Measurements from ENCODE around the gene AP5S1. TPM values are rescaled to one million over a fixed set of nuclear protein-coding genes. Genes with fewer than 3 reads are reported as not detected.

Gene AP5S1
- total RNA-seq, 1 experiment from 2014 or later, result 17.5 TPM

- no TSS peak for BruUV-seq (replicated peaks)
- POLR2A ChIA-PET (ENCODE audit: low non-redundant PET), result no interaction called here
- no peak overlapping the region for H3K4me3 ChIP-seq (ENCODE audit: low read depth, low read length, poor library complexity, severe bottlenecking)
- CTCF ChIA-PET, result interaction anchor here (1.1 kb wide), 1 partner anchor 27 kb away, joined by 3 read pairs; the partner anchor contains the start of gene CENPB
- no peaks in the 10 kb centered on the region for H3K27me3 ChIP-seq (replicated peaks; ENCODE audit: insufficient read depth, low read depth, low read length, poor library complexity)
- peaks cover 22% of the 10 kb centered on the region for H3K4me1 ChIP-seq (ENCODE audit: insufficient read depth, low read length, poor library complexity, severe bottlenecking)
- no peaks in the 10 kb centered on the region for H3K9me3 ChIP-seq (ENCODE audit: low read depth, low read length, poor library complexity, severe bottlenecking)
- H3K27ac ChIP-seq (ENCODE audit: low read depth, low read length, poor library complexity, severe bottlenecking), result peak overlapping the region; percentile 72
- intact Hi-C loops (cut with micrococcal nuclease; ENCODE audit: unreplicated experiment), result no loop called here
- H3K36me3 ChIP-seq (ENCODE audit: insufficient read depth, low read length, poor library complexity, severe bottlenecking), result no peaks in the 10 kb centered on the region
- DNase-seq (ENCODE audit: low spot score), result no peak
- TF ChIP-seq EZH2 (IDR thresholded peaks at IDR 0.05; ENCODE audit: borderline replicate concordance, low read depth, low read length, poor library complexity, severe bottlenecking), result no peak
These were observed 7.1 kb upstream of the AP5S1 start for GRCh38 chr20:3812975-3813847.

GRCh38 chr20:3813848-3814581 lies 6.3 kb upstream of the AP5S1 start:
- no TSS peak for BruUV-seq (replicated peaks)
- CTCF ChIA-PET, result no interaction called here
- no peak for DNase-seq (ENCODE audit: low spot score)
- Histone ChIP-seq H3K9me3 (ENCODE audit: low read depth, low read length, poor library complexity, severe bottlenecking) (no peaks in the 10 kb centered on the region), H3K36me3 (ENCODE audit: insufficient read depth, low read length, poor library complexity, severe bottlenecking) (no peaks in the 10 kb centered on the region), H3K4me1 (ENCODE audit: insufficient read depth, low read length, poor library complexity, severe bottlenecking) (peaks cover 21% of the 10 kb centered on the region), H3K4me3 (ENCODE audit: low read depth, low read length, poor library complexity, severe bottlenecking) (no peak overlapping the region), H3K27me3 (replicated peaks; ENCODE audit: insufficient read depth, low read depth, low read length, poor library complexity) (no peaks in the 10 kb centered on the region), H3K27ac (ENCODE audit: low read depth, low read length, poor library complexity, severe bottlenecking) (peak overlapping the region; percentile 72)
- POLR2A ChIA-PET (ENCODE audit: low non-redundant PET), result no interaction called here
- TF ChIP-seq CTCF (conservative IDR thresholded peaks at IDR 0.05; ENCODE audit: low read depth, low read length) (no peak), EZH2 (IDR thresholded peaks at IDR 0.05; ENCODE audit: borderline replicate concordance, low read depth, low read length, poor library complexity, severe bottlenecking) (no peak)
- intact Hi-C loops (cut with micrococcal nuclease; ENCODE audit: unreplicated experiment), result no loop called here

GRCh38 chr20:3814928-3815495 lies 5.3 kb upstream of the AP5S1 start:
- Histone ChIP-seq H3K27ac (ENCODE audit: low read depth, low read length, poor library complexity, severe bottlenecking) (no peak overlapping the region), H3K4me3 (ENCODE audit: low read depth, low read length, poor library complexity, severe bottlenecking) (no peak overlapping the region), H3K4me1 (ENCODE audit: insufficient read depth, low read length, poor library complexity, severe bottlenecking) (peaks cover 27% of the 10 kb centered on the region), H3K9me3 (ENCODE audit: low read depth, low read length, poor library complexity, severe bottlenecking) (no peaks in the 10 kb centered on the region), H3K27me3 (replicated peaks; ENCODE audit: insufficient read depth, low read depth, low read length, poor library complexity) (no peaks in the 10 kb centered on the region), H3K36me3 (ENCODE audit: insufficient read depth, low read length, poor library complexity, severe bottlenecking) (no peaks in the 10 kb centered on the region)
- TF ChIP-seq EZH2 (IDR thresholded peaks at IDR 0.05; ENCODE audit: borderline replicate concordance, low read depth, low read length, poor library complexity, severe bottlenecking) (no peak), CTCF (conservative IDR thresholded peaks at IDR 0.05; ENCODE audit: low read depth, low read length) (no peak)
- POLR2A ChIA-PET (ENCODE audit: low non-redundant PET), result no interaction called here
- CTCF ChIA-PET, result no interaction called here
- intact Hi-C loops (cut with micrococcal nuclease; ENCODE audit: unreplicated experiment), result no loop called here
- no peak for DNase-seq (ENCODE audit: low spot score)
- no TSS peak for BruUV-seq (replicated peaks)

Data from A673 (cell line).